GM21528 (cell line): ENCODE results near the gene KIF26B.

Source experiments
- ATAC-seq: cut with Tn5 transposase; IDR thresholded peaks from one replicate; pipeline ENCODE4 v1.9.1; 2021; ENCODE audit warnings: mild to moderate bottlenecking, moderate library complexity; ENCODE audit not compliant: unreplicated experiment, low FRiP score

Gene KIF26B

GRCh38 chr1:245448531-245448930 is 293.7 kb downstream of the KIF26B start:
- no peak for ATAC-seq

GRCh38 chr1:245448975-245449431 is 294.2 kb downstream of the KIF26B start:
- ATAC-seq: no peak

GRCh38 chr1:245453541-245453940 is 298.8 kb downstream of the KIF26B start:
- ATAC-seq: no peak

- no peak for ATAC-seq
These were observed 299.3 kb downstream of the KIF26B start for GRCh38 chr1:245454051-245454450.

GRCh38 chr1:245457562-245457961 is 302.8 kb downstream of the KIF26B start:
- ATAC-seq: no peak

- no peak for ATAC-seq
These were observed 303.4 kb downstream of the KIF26B start for GRCh38 chr1:245458234-245458633.

- no peak for ATAC-seq
These were observed 304.0 kb downstream of the KIF26B start for GRCh38 chr1:245458761-245459174.

- no peak for ATAC-seq
These were observed 304.8 kb downstream of the KIF26B start for GRCh38 chr1:245459621-245460020.

GRCh38 chr1:245461681-245462080 is 306.9 kb downstream of the KIF26B start:
- ATAC-seq: no peak

GRCh38 chr1:245462161-245462560 is 307.4 kb downstream of the KIF26B start:
- no peak for ATAC-seq

GRCh38 chr1:245463392-245464165 is 308.8 kb downstream of the KIF26B start:
- no peak for ATAC-seq

- ATAC-seq: no peak
These were observed 309.5 kb downstream of the KIF26B start for GRCh38 chr1:245464290-245464689.

GRCh38 chr1:245465666-245466065 is 310.9 kb downstream of the KIF26B start:
- no peak for ATAC-seq

- no peak for ATAC-seq
These were observed 311.5 kb downstream of the KIF26B start for GRCh38 chr1:245466261-245466660.

GRCh38 chr1:245467804-245468203 is 313.0 kb downstream of the KIF26B start:
- no peak for ATAC-seq

GRCh38 chr1:245469006-245469405 is 314.2 kb downstream of the KIF26B start:
- no peak for ATAC-seq

GRCh38 chr1:245469734-245470133 is 314.9 kb downstream of the KIF26B start:
- no peak for ATAC-seq

GRCh38 chr1:245475126-245475525 is 320.3 kb downstream of the KIF26B start:
- no peak for ATAC-seq

GRCh38 chr1:245475961-245476516 is 321.3 kb downstream of the KIF26B start:
- no peak for ATAC-seq

GRCh38 chr1:245477941-245478340 is 323.2 kb downstream of the KIF26B start:
- ATAC-seq: no peak

- no peak for ATAC-seq
These were observed 325.8 kb downstream of the KIF26B start for GRCh38 chr1:245480393-245481120.
